ENCODE results near the gene FLRT1.

DNA sequence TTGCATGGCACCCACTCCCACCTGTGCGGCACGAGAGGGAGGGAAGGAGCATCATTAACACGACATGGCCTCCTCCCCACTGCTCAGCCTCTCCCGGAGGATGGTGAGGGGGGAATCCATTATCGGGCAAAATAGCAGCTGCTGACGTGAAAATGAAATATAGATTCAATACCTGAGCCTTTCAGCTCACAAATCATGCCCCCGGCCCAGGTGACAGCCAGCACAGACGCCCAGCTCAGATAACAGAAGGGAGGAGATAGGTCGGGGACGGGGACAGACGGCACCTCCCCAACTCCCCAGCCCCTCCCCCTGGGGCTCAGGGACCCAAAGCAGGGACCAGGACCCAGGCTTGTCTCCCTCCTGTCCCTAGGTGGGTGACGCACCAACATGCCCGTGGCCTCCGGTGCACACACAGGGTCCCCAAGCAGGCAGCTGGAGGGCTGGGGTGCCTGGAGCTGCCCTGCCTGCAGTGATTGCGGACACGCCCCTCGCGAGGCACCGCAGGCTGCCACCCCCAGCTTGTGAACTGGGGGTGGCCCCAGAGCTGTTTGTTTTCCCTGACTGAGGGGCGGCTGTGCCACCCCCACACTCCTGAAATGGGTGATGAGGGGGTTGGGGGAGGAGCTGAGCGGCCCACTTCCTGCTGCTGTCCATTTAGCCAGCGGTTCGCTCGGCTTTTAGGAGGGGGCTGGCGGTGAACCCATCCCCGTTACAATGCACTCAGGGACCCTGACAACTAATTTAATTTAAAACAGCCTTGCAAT is 31.7 kb downstream of the FLRT1 start:
- TF ChIP-seq, protein P1, sequence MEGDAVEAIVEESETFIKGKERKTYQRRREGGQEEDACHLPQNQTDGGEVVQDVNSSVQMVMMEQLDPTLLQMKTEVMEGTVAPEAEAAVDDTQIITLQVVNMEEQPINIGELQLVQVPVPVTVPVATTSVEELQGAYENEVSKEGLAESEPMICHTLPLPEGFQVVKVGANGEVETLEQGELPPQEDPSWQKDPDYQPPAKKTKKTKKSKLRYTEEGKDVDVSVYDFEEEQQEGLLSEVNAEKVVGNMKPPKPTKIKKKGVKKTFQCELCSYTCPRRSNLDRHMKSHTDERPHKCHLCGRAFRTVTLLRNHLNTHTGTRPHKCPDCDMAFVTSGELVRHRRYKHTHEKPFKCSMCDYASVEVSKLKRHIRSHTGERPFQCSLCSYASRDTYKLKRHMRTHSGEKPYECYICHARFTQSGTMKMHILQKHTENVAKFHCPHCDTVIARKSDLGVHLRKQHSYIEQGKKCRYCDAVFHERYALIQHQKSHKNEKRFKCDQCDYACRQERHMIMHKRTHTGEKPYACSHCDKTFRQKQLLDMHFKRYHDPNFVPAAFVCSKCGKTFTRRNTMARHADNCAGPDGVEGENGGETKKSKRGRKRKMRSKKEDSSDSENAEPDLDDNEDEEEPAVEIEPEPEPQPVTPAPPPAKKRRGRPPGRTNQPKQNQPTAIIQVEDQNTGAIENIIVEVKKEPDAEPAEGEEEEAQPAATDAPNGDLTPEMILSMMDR (IDR thresholded peaks at IDR 0.05), result no peak
- no peak for TF ChIP-seq POLR2A (IDR thresholded peaks at IDR 0.05)

Measured in testis (tissue), 2 donors.